ENCODE results near the gene ZG16.

ZG16 gene

GRCh38 chr16:29806099-29806579, 28.1 kb downstream of the ZG16 start, which contains the start of gene MAZ:
Gene MAZ (plus strand): TSS chr16:29806529. CDS start chr16:29806702, 173 bp downstream.
- H3K4me1 ChIP-seq: peaks cover 6% of the 10 kb centered on the region
- DNase-seq: no peak

DNA sequence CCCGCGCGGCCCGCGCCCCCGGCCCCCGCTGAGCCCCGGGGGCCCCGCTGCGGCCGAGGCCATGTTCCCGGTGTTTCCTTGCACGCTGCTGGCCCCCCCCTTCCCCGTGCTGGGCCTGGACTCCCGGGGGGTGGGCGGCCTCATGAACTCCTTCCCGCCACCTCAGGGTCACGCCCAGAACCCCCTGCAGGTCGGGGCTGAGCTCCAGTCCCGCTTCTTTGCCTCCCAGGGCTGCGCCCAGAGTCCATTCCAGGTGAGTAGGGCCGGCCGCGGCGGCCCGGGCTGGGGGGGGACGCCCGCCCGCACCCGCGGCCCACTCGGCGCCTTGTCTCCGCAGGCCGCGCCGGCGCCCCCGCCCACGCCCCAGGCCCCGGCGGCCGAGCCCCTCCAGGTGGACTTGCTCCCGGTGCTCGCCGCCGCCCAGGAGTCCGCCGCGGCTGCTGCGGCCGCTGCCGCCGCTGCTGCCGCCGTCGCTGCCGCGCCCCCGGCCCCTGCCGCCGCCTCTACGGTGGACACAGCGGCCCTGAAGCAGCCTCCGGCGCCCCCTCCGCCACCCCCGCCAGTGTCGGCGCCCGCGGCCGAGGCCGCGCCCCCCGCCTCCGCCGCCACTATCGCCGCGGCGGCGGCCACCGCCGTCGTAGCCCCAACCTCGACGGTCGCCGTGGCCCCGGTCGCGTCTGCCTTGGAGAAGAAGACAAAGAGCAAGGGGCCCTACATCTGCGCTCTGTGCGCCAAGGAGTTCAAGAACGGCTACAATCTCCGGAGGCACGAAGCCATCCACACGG, 28.8 kb downstream of the ZG16 start:
- H3K9me3 ChIP-seq: no peaks in the 10 kb centered on the region
- TF ChIP-seq CTCF (IDR thresholded peaks at IDR 0.05; ENCODE audit: low read depth, low read length): no peak
- H3K4me1 ChIP-seq: peaks cover 6% of the 10 kb centered on the region
- DNase-seq: peak; percentile 83
- no peaks in the 10 kb centered on the region for H3K27me3 ChIP-seq
- H3K4me3 ChIP-seq (ENCODE audit: low read depth, low read length): peak overlapping the region; percentile 80
- peaks cover 32% of the 10 kb centered on the region for H3K36me3 ChIP-seq

More at GRCh38 chr16:29806099-29806579, 28.1 kb downstream of the ZG16 start, which contains the start of gene MAZ:
- Histone ChIP-seq H3K4me3 (ENCODE audit: low read depth, low read length) (peak within 1 kb of the TSS; percentile 80), H3K27me3 (no peaks in the 10 kb centered on the region), H3K36me3 (peaks cover 38% of the 10 kb centered on the region), H3K9me3 (no peaks in the 10 kb centered on the region)
- no peak for TF ChIP-seq CTCF (IDR thresholded peaks at IDR 0.05; ENCODE audit: low read depth, low read length)

GRCh38 chr16:29807426-29808218, 29.6 kb downstream of the ZG16 start:
- H3K36me3 ChIP-seq: peaks cover 29% of the 10 kb centered on the region

DNA sequence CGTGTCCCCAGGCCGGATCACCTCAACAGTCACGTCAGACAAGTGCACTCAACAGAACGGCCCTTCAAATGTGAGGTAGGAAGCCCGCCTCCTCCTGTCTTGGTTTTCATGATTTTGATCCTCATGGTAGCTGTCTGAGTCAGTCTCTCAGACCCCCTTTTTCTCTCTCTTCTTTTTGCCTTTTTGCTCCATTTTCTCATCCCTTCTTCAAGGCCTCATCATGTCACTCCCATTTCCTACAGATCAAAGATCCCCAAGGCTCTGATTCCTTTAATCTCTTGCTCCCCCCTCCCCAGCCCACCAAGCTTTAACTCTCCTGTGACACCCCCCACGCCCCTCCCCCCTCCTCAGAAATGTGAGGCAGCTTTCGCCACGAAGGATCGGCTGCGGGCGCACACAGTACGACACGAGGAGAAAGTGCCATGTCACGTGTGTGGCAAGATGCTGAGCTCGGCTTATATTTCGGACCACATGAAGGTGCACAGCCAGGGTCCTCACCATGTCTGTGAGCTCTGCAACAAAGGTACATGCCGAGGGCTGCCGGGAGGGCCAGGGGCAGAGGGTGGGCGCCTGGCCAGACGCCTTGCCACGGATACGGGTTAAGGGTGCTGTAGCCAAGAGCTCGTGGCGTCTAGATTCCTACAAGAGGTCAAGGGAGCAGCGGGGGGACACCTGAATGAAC, 30.3 kb downstream of the ZG16 start:
- DNase-seq: peak; percentile 40
- Histone ChIP-seq H3K9me3 (no peaks in the 10 kb centered on the region), H3K27me3 (no peaks in the 10 kb centered on the region), H3K4me1 (peaks cover 6% of the 10 kb centered on the region), H3K4me3 (ENCODE audit: low read depth, low read length) (peak overlapping the region; percentile 80), H3K36me3 (peaks cover 21% of the 10 kb centered on the region)
- no peak for TF ChIP-seq CTCF (IDR thresholded peaks at IDR 0.05; ENCODE audit: low read depth, low read length)

More at GRCh38 chr16:29807426-29808218, 29.6 kb downstream of the ZG16 start:
- no peaks in the 10 kb centered on the region for H3K9me3 ChIP-seq
- peak; percentile 63 for TF ChIP-seq CTCF (IDR thresholded peaks at IDR 0.05; ENCODE audit: low read depth, low read length)
- peak; percentile 93 for DNase-seq
- peaks cover 6% of the 10 kb centered on the region for H3K4me1 ChIP-seq
- no peaks in the 10 kb centered on the region for H3K27me3 ChIP-seq
- H3K4me3 ChIP-seq (ENCODE audit: low read depth, low read length): peak overlapping the region; percentile 80

GRCh38 chr16:29809031-29809747, 31.1 kb downstream of the ZG16 start:
- DNase-seq: no peak
- no peaks in the 10 kb centered on the region for H3K9me3 ChIP-seq
- TF ChIP-seq CTCF (IDR thresholded peaks at IDR 0.05; ENCODE audit: low read depth, low read length): no peak
- H3K4me1 ChIP-seq: peaks cover 6% of the 10 kb centered on the region
- H3K36me3 ChIP-seq: peaks cover 20% of the 10 kb centered on the region
- peak overlapping the region; percentile 80 for H3K4me3 ChIP-seq (ENCODE audit: low read depth, low read length)
- H3K27me3 ChIP-seq: no peaks in the 10 kb centered on the region
